NCI-H146 (cell line): Measurements from ENCODE around the gene RPS26.
"Not testable (repeated sequence)": the region's sequence is repeated elsewhere in the genome, so short reads cannot be mapped to it uniquely, and the experiment has no call there.

ENCODE experiments used
- DNase-seq: peaks from one replicate; lab custom pipeline; 2025; lab: John Stamatoyannopoulos, UW

The RPS26 gene

GRCh38 chr12:56021889-56022497 lies 19.7 kb upstream of the RPS26 start:
- DNase-seq: no peak

GRCh38 chr12:56028511-56029165 lies 13.1 kb upstream of the RPS26 start:
- no peak for DNase-seq

- no peak for DNase-seq
Observed at GRCh38 chr12:56029166-56029519, 12.6 kb upstream of the RPS26 start.

GRCh38 chr12:56029666-56030293 lies 11.9 kb upstream of the RPS26 start:
- DNase-seq: peak; percentile 52

GRCh38 chr12:56031987-56032386 lies 9.7 kb upstream of the RPS26 start:
- DNase-seq: no peak

- DNase-seq: no peak
Observed at GRCh38 chr12:56034586-56035332, 7.0 kb upstream of the RPS26 start.

- DNase-seq: no peak
Observed at GRCh38 chr12:56037161-56037560, 4.6 kb upstream of the RPS26 start.

- no peak for DNase-seq
Observed at GRCh38 chr12:56038022-56038655, 3.6 kb upstream of the RPS26 start.

GRCh38 chr12:56040151-56040550 lies 1.6 kb upstream of the RPS26 start:
- no peak for DNase-seq

GRCh38 chr12:56040963-56041551 lies 661 bp upstream of the RPS26 start:
- DNase-seq: peak; percentile 51

- DNase-seq: peak; percentile 32
Observed at GRCh38 chr12:56042430-56042813, 704 bp downstream of the RPS26 start.

GRCh38 chr12:56042843-56043242 lies 1.1 kb downstream of the RPS26 start:
- no peak for DNase-seq

- DNase-seq: no peak
Observed at GRCh38 chr12:56046027-56046780, 4.5 kb downstream of the RPS26 start.

GRCh38 chr12:56053407-56053893 lies 11.7 kb downstream of the RPS26 start:
- no peak for DNase-seq

- not testable (repeated sequence) for DNase-seq
Observed at GRCh38 chr12:56059964-56060363, 18.2 kb downstream of the RPS26 start.

- no peak for DNase-seq
Observed at GRCh38 chr12:56061982-56062381, 20.3 kb downstream of the RPS26 start.

- DNase-seq: no peak
Observed at GRCh38 chr12:56062996-56063395, 21.3 kb downstream of the RPS26 start.

- DNase-seq: no peak
Observed at GRCh38 chr12:56071648-56072047, 29.9 kb downstream of the RPS26 start.

GRCh38 chr12:56074396-56074795 lies 32.7 kb downstream of the RPS26 start:
- DNase-seq: no peak

- DNase-seq: not testable (repeated sequence)
Observed at GRCh38 chr12:56077966-56078365, 36.2 kb downstream of the RPS26 start.

GRCh38 chr12:56078427-56078826 lies 36.7 kb downstream of the RPS26 start:
- no peak for DNase-seq
